H9 (cell line): ENCODE measurements around the gene ZNF283. TPM values are rescaled to one million over a fixed set of nuclear protein-coding genes. Genes with fewer than 3 reads are reported as not detected.

Experiments
- DNase-seq: peaks from one replicate; pipeline ENCODE4 v3.0.0-alpha.2; 2017
- H2AFZ ChIP-seq: one replicate; pipeline ENCODE4 v1.6.1; 2013; ENCODE audit warnings: mild to moderate bottlenecking, low read length, control low read depth, moderate library complexity
- H2AK5ac ChIP-seq: 2 replicates; pipeline ENCODE4 v1.6.1; 2013; ENCODE audit warnings: low read length, control low read depth, mixed read lengths; ENCODE audit not compliant: insufficient read length
- H2BK120ac ChIP-seq: one replicate; pipeline ENCODE4 v1.6.1; 2013; ENCODE audit warnings: low read depth, mild to moderate bottlenecking, low read length, control low read depth, inconsistent platforms; ENCODE audit not compliant: poor library complexity, severe bottlenecking
- H2BK12ac ChIP-seq: 2 replicates; pipeline ENCODE4 v1.6.1; 2013; ENCODE audit warnings: low read length, control low read depth, mixed read lengths, low read depth; ENCODE audit not compliant: insufficient read length
- H2BK15ac ChIP-seq: 2 replicates; pipeline ENCODE4 v1.6.1; 2013; ENCODE audit warnings: low read depth, low read length, control low read depth
- H2BK20ac ChIP-seq: one replicate; pipeline ENCODE4 v1.6.1; 2013; ENCODE audit warnings: low read depth, mild to moderate bottlenecking, low read length, control low read depth, inconsistent platforms; ENCODE audit not compliant: poor library complexity, severe bottlenecking
- H2BK5ac ChIP-seq: 2 replicates; pipeline ENCODE4 v1.6.1; 2013; ENCODE audit warnings: low read length, control low read depth, mixed read lengths; ENCODE audit not compliant: insufficient read length
- H3K14ac ChIP-seq: 2 replicates; pipeline ENCODE4 v1.6.1; 2013; ENCODE audit warnings: low read length, control low read depth; ENCODE audit not compliant: insufficient read depth
- H3K18ac ChIP-seq: 2 replicates; pipeline ENCODE4 v1.6.1; 2013; ENCODE audit warnings: low read depth, mild to moderate bottlenecking, mixed read lengths, low read length, control low read depth; ENCODE audit not compliant: insufficient read length
- H3K23ac ChIP-seq: 2 replicates; pipeline ENCODE4 v1.6.1; 2013; ENCODE audit warnings: low read length, control low read depth, mixed read lengths, low read depth; ENCODE audit not compliant: insufficient read length
- H3K23me2 ChIP-seq: 2 replicates; pipeline ENCODE4 v1.6.1; 2013; ENCODE audit warnings: low read depth, mild to moderate bottlenecking, mixed read lengths, low read length, control low read depth; ENCODE audit not compliant: insufficient read length, poor library complexity, severe bottlenecking
- H3K27ac ChIP-seq: 2 replicates; pipeline ENCODE4 v1.5.1; 2013; ENCODE audit warnings: low read length, control low read depth, mixed read lengths, low read depth; ENCODE audit not compliant: insufficient read length
- H3K27me3 ChIP-seq: 2 replicates; pipeline ENCODE4 v1.6.1; 2013; ENCODE audit warnings: low read length, control low read depth, inconsistent platforms; ENCODE audit not compliant: insufficient read depth
- H3K4ac ChIP-seq: 2 replicates; pipeline ENCODE4 v1.6.1; 2013; ENCODE audit warnings: low read depth, mild to moderate bottlenecking, control low read depth, inconsistent platforms, low read length, moderate library complexity
- H3K4me1 ChIP-seq: 2 replicates; pipeline ENCODE4 v1.6.1; 2013; ENCODE audit warnings: low read length, control low read depth, inconsistent platforms; ENCODE audit not compliant: insufficient read depth
- H3K4me2 ChIP-seq: 2 replicates; pipeline ENCODE4 v1.6.1; 2013; ENCODE audit warnings: low read length, control low read depth, mixed read lengths; ENCODE audit not compliant: insufficient read length, insufficient read depth
- H3K56ac ChIP-seq: 2 replicates; pipeline ENCODE4 v1.6.1; 2013; ENCODE audit warnings: low read depth, mild to moderate bottlenecking, mixed read lengths, low read length, control low read depth; ENCODE audit not compliant: insufficient read length
- H3K79me1 ChIP-seq: 2 replicates; pipeline ENCODE4 v1.6.1; 2013; ENCODE audit warnings: low read depth, mild to moderate bottlenecking, moderate library complexity, low read length, control low read depth, inconsistent platforms; ENCODE audit not compliant: insufficient read depth, poor library complexity, severe bottlenecking
- H3K79me2 ChIP-seq: 2 replicates; pipeline ENCODE4 v1.6.1; 2013; ENCODE audit warnings: low read length, control low read depth, inconsistent platforms; ENCODE audit not compliant: insufficient read depth
- H3K9ac ChIP-seq: 2 replicates; pipeline ENCODE4 v1.6.1; 2013; ENCODE audit warnings: low read length, control low read depth, mixed read lengths; ENCODE audit not compliant: insufficient read length; ENCODE audit errors: extremely low read depth
- H3K9me3 ChIP-seq: one replicate; pipeline ENCODE4 v1.6.1; 2013; ENCODE audit warnings: low read depth, low read length, inconsistent platforms; ENCODE audit not compliant: control insufficient read depth
- H3T11ph ChIP-seq: one replicate; pipeline ENCODE4 v1.6.1; 2013; ENCODE audit warnings: mild to moderate bottlenecking, low read length, control low read depth, inconsistent platforms
- H4K20me1 ChIP-seq: one replicate; pipeline ENCODE4 v1.6.1; 2013; ENCODE audit not compliant: control insufficient read depth, insufficient read length, insufficient read depth
- H4K5ac ChIP-seq: 2 replicates; pipeline ENCODE4 v1.6.1; 2013; ENCODE audit warnings: low read depth, mild to moderate bottlenecking, mixed read lengths, low read length, control low read depth; ENCODE audit not compliant: insufficient read length
- H4K8ac ChIP-seq: replicated peaks from 2 replicates; pipeline ENCODE4 v1.6.1; 2013; ENCODE audit warnings: low read length, control low read depth, mixed read lengths, low read depth; ENCODE audit not compliant: insufficient read length
- H4K91ac ChIP-seq: 2 replicates; pipeline ENCODE4 v1.6.1; 2013; ENCODE audit warnings: low read depth, mild to moderate bottlenecking, moderate library complexity, mixed read lengths, low read length, control low read depth; ENCODE audit not compliant: insufficient read length
- H3K27ac Mint-ChIP-seq, 3 experiments: 2 replicates in 2 of 3; 3 replicates in 1 of 3; pipeline ENCODE4 v1.8.0; 2020 to 2021; ENCODE audit warnings: mixed read lengths in 3 of 3, mild to moderate bottlenecking in 1 of 3, moderate library complexity in 1 of 3
- H3K27me3 Mint-ChIP-seq: 2 replicates; pipeline ENCODE4 v1.8.0; 2021; ENCODE audit warnings: low read depth, mild to moderate bottlenecking, moderate library complexity, mixed read lengths
- H3K36me3 Mint-ChIP-seq, 3 experiments: 2 replicates in 2 of 3; 3 replicates in 1 of 3; pipeline ENCODE4 v1.8.0; 2020 to 2021; ENCODE audit warnings: low read depth in 3 of 3, mixed read lengths in 3 of 3; ENCODE audit not compliant: insufficient read depth in 1 of 3
- H3K4me1 Mint-ChIP-seq, 2 experiments: 2 replicates each; pipeline ENCODE4 v1.8.0; 2020; ENCODE audit warnings: mixed read lengths in 2 of 2
- H3K4me3 Mint-ChIP-seq, 2 experiments: 2 replicates in 1 of 2; 3 replicates in 1 of 2; pipeline ENCODE4 v1.8.0; 2020 to 2021; ENCODE audit warnings: mild to moderate bottlenecking in 2 of 2, mixed read lengths in 2 of 2, moderate library complexity in 1 of 2
- H3K9me3 Mint-ChIP-seq, 2 experiments: 2 replicates in 1 of 2; 3 replicates in 1 of 2; pipeline ENCODE4 v1.8.0; 2020; ENCODE audit warnings: mild to moderate bottlenecking in 2 of 2, mixed read lengths in 2 of 2, moderate library complexity in 1 of 2
- CTCF ChIP-seq: fragments of 200-600 bp; sonication (generic); conservative IDR thresholded peaks from 3 replicates; pipeline ENCODE4 v1.8.0; 2021; ENCODE audit warnings: antibody characterized with exemption, mild to moderate bottlenecking
- WGBS: extraction: QIAGEN DNeasy Blood & Tissue Kit; methylation state at CpG from one replicate; pipeline ENCODE4 v1.1.7; 2013; ENCODE audit warnings: missing lambda C conversion rate, low lambda C conversion rate, mixed read lengths; ENCODE audit not compliant: insufficient read length; ENCODE audit errors: extremely low coverage; 5-methylcytosine and 5-hydroxymethylcytosine counted together
- total RNA-seq: library from RNA; stranded (reverse); gene quantifications from 2 replicates; pipeline ENCODE4 v1.2.1, GENCODE V29; 2021

Gene ZNF283
- total RNA-seq, 1 experiment from 2014 or later, result 10.4 TPM

GRCh38 chr19:43779147-43779819 is 47.8 kb upstream of the ZNF283 start:
- no peak overlapping the region for H4K5ac ChIP-seq
- H3K23me2 ChIP-seq, result no peaks in the 10 kb centered on the region
- no peaks in the 10 kb centered on the region for H3K79me1 ChIP-seq
- H4K91ac ChIP-seq, result no peak overlapping the region
- DNase-seq, result no peak
- H3K18ac ChIP-seq, result no peak overlapping the region
- H2BK5ac ChIP-seq, result no peak overlapping the region
- H3K27ac Mint-ChIP-seq, result no peak overlapping the region; a peak in 1 of 7 replicates
- no peak overlapping the region for H3K23ac ChIP-seq
- H3K9me3 ChIP-seq, result no peaks in the 10 kb centered on the region
- no peak overlapping the region for H2AK5ac ChIP-seq
- H3K56ac ChIP-seq, result no peak overlapping the region
- H2BK12ac ChIP-seq, result no peak overlapping the region
- no peaks in the 10 kb centered on the region for H3K79me2 ChIP-seq
- TF ChIP-seq CTCF, result no peak
- no peak overlapping the region for H3K27ac ChIP-seq
- peaks cover 4% of the 10 kb centered on the region; the same call in 1 of the 2 replicates for H3K4me1 ChIP-seq
- no peak overlapping the region for H3K4me2 ChIP-seq
- H2BK120ac ChIP-seq, result no peak overlapping the region
- H3K4me3 Mint-ChIP-seq, result 0 out of 5 replicates have a peak overlapping the region, but pooled peaks of 1 of the 2 experiments have one; percentile 18
- H3K14ac ChIP-seq, result no peak overlapping the region
- H2AFZ ChIP-seq, result no peak overlapping the region
- peaks cover 33 to 46% of the 10 kb centered on the region in 2 experiments for H3K4me1 Mint-ChIP-seq
- no peak overlapping the region for H2BK20ac ChIP-seq
- H4K8ac ChIP-seq, result no peak overlapping the region
- H3K27me3 ChIP-seq, result no peaks in the 10 kb centered on the region; the same call in 1 of the 2 replicates
- no CpG with 5 or more reads among the region's 16 CpGs for WGBS
- H3K9ac ChIP-seq, result no peak overlapping the region
- H3K36me3 Mint-ChIP-seq, result no peaks in the 10 kb centered on the region; a peak in 1 of 7 replicates
- no peak overlapping the region for H3K4ac ChIP-seq
- H4K20me1 ChIP-seq, result no peaks in the 10 kb centered on the region
- no peaks in the 10 kb centered on the region; a peak in 2 of 5 replicates for H3K9me3 Mint-ChIP-seq
- no peak overlapping the region for H3T11ph ChIP-seq
- peaks cover 48% of the 10 kb centered on the region for H3K27me3 Mint-ChIP-seq
- no peak overlapping the region for H2BK15ac ChIP-seq
